IPS DF 6.9 (cell line): ENCODE data around the gene BBC3.

ENCODE experiments used
- DNase-seq: peaks from one replicate; pipeline ENCODE4 v3.0.0-alpha.2; 2013; ENCODE audit warnings: low read depth, low spot score
- H3K27ac ChIP-seq: one replicate; pipeline ENCODE4 v1.5.1; 2013; ENCODE audit warnings: low read length, control low read depth
- H3K27me3 ChIP-seq: 2 replicates; pipeline ENCODE4 v1.6.1; 2013; ENCODE audit warnings: mild to moderate bottlenecking, low read length; ENCODE audit not compliant: control insufficient read depth, insufficient read depth
- H3K36me3 ChIP-seq: 2 replicates; pipeline ENCODE4 v1.6.1; 2013; ENCODE audit warnings: low read length; ENCODE audit not compliant: control insufficient read depth, insufficient read depth
- H3K4me1 ChIP-seq: 2 replicates; pipeline ENCODE4 v1.6.1; 2013; ENCODE audit warnings: low read length; ENCODE audit not compliant: control insufficient read depth, insufficient read depth
- H3K4me3 ChIP-seq: 2 replicates; pipeline ENCODE4 v1.5.1; 2013; ENCODE audit warnings: mild to moderate bottlenecking, low read length
- H3K9me3 ChIP-seq: 2 replicates; pipeline ENCODE4 v1.6.1; 2013; ENCODE audit warnings: low read length, inconsistent platforms; ENCODE audit not compliant: control insufficient read depth, insufficient read depth
- WGBS: extraction: QIAGEN DNeasy Blood & Tissue Kit; methylation state at CpG from one replicate; pipeline ENCODE4 v1.1.7; 2013; ENCODE audit warnings: mixed read lengths, missing lambda C conversion rate; ENCODE audit not compliant: insufficient read length, insufficient coverage; 5-methylcytosine and 5-hydroxymethylcytosine counted together

Gene BBC3

GRCh38 chr19:47188507-47189033, 42.4 kb downstream of the BBC3 start:
- no peak overlapping the region for H3K4me3 ChIP-seq
- no peaks in the 10 kb centered on the region for H3K4me1 ChIP-seq
- no CpG with 5 or more reads among the region's 5 CpGs for WGBS
- DNase-seq: no peak
- H3K27ac ChIP-seq: no peak overlapping the region
- H3K27me3 ChIP-seq: no peaks in the 10 kb centered on the region
- no peaks in the 10 kb centered on the region for H3K9me3 ChIP-seq
- H3K36me3 ChIP-seq: peaks cover 7% of the 10 kb centered on the region; the same call in 1 of the 2 replicates

- Histone ChIP-seq H3K27ac (no peak overlapping the region), H3K9me3 (no peaks in the 10 kb centered on the region), H3K4me3 (no peak overlapping the region), H3K4me1 (no peaks in the 10 kb centered on the region), H3K27me3 (no peaks in the 10 kb centered on the region), H3K36me3 (peaks cover 7% of the 10 kb centered on the region; the same call in 1 of the 2 replicates)
- no peak for DNase-seq
- WGBS: no CpG with 5 or more reads among the region's 6 CpGs
Observed at GRCh38 chr19:47187797-47188196, 43.2 kb downstream of the BBC3 start.

GRCh38 chr19:47187335-47187655, 43.7 kb downstream of the BBC3 start:
- H3K4me1 ChIP-seq: no peaks in the 10 kb centered on the region
- no peaks in the 10 kb centered on the region for H3K27me3 ChIP-seq
- no peak overlapping the region for H3K27ac ChIP-seq
- no CpG with 5 or more reads among the region's 2 CpGs for WGBS
- H3K36me3 ChIP-seq: peaks cover 10% of the 10 kb centered on the region; the same call in 1 of the 2 replicates
- DNase-seq: no peak
- no peak overlapping the region for H3K4me3 ChIP-seq
- no peaks in the 10 kb centered on the region for H3K9me3 ChIP-seq

GRCh38 chr19:47186446-47187334, 44.3 kb downstream of the BBC3 start:
- Histone ChIP-seq H3K36me3 (peaks cover 11% of the 10 kb centered on the region; the same call in 1 of the 2 replicates), H3K27me3 (no peaks in the 10 kb centered on the region), H3K9me3 (no peaks in the 10 kb centered on the region), H3K27ac (no peak overlapping the region), H3K4me3 (no peak overlapping the region), H3K4me1 (no peaks in the 10 kb centered on the region)
- WGBS: no CpG with 5 or more reads among the region's 17 CpGs
- DNase-seq: no peak

- H3K27me3 ChIP-seq: no peaks in the 10 kb centered on the region
- no peak overlapping the region for H3K4me3 ChIP-seq
- no CpG with 5 or more reads among the region's 2 CpGs for WGBS
- DNase-seq: no peak
- H3K9me3 ChIP-seq: no peaks in the 10 kb centered on the region
- no peak overlapping the region for H3K27ac ChIP-seq
- peaks cover 7% of the 10 kb centered on the region for H3K36me3 ChIP-seq
- no peaks in the 10 kb centered on the region for H3K4me1 ChIP-seq
Observed at GRCh38 chr19:47183601-47184000, 47.4 kb downstream of the BBC3 start.

- Histone ChIP-seq H3K4me3 (no peak overlapping the region), H3K9me3 (no peaks in the 10 kb centered on the region), H3K36me3 (peaks cover 16% of the 10 kb centered on the region), H3K4me1 (no peaks in the 10 kb centered on the region), H3K27me3 (no peaks in the 10 kb centered on the region), H3K27ac (no peak overlapping the region)
- WGBS: no CpG with 5 or more reads among the region's 4 CpGs
- DNase-seq: no peak
Observed at GRCh38 chr19:47179653-47180310, 51.2 kb downstream of the BBC3 start.

- no peak for DNase-seq
- Histone ChIP-seq H3K36me3 (peaks cover 22% of the 10 kb centered on the region), H3K4me1 (no peaks in the 10 kb centered on the region), H3K27me3 (no peaks in the 10 kb centered on the region), H3K27ac (no peak overlapping the region), H3K4me3 (no peak overlapping the region), H3K9me3 (no peaks in the 10 kb centered on the region)
- no CpG with 5 or more reads among the region's 5 CpGs for WGBS
Observed at GRCh38 chr19:47176627-47177090, 54.3 kb downstream of the BBC3 start.

- DNase-seq: no peak
- WGBS: no CpG with 5 or more reads among the region's 5 CpGs
- no peaks in the 10 kb centered on the region for H3K27me3 ChIP-seq
- no peaks in the 10 kb centered on the region for H3K4me1 ChIP-seq
- peaks cover 22% of the 10 kb centered on the region for H3K36me3 ChIP-seq
- H3K4me3 ChIP-seq: no peak overlapping the region
- H3K27ac ChIP-seq: no peak overlapping the region
- no peaks in the 10 kb centered on the region for H3K9me3 ChIP-seq
Observed at GRCh38 chr19:47176071-47176626, 54.9 kb downstream of the BBC3 start.

GRCh38 chr19:47172666-47173455, 58.1 kb downstream of the BBC3 start:
- no peaks in the 10 kb centered on the region for H3K9me3 ChIP-seq
- peaks cover 26% of the 10 kb centered on the region for H3K36me3 ChIP-seq
- no peaks in the 10 kb centered on the region for H3K27me3 ChIP-seq
- DNase-seq: no peak
- H3K4me3 ChIP-seq: no peak overlapping the region
- no CpG with 5 or more reads among the region's 19 CpGs for WGBS
- H3K4me1 ChIP-seq: no peaks in the 10 kb centered on the region
- H3K27ac ChIP-seq: no peak overlapping the region
